NCI-H510A (cell line): ENCODE data around the gene RMDN3.

Source experiments
- DNase-seq: peaks from one replicate; lab custom pipeline; 2025; lab: John Stamatoyannopoulos, UW

The RMDN3 gene

DNA sequence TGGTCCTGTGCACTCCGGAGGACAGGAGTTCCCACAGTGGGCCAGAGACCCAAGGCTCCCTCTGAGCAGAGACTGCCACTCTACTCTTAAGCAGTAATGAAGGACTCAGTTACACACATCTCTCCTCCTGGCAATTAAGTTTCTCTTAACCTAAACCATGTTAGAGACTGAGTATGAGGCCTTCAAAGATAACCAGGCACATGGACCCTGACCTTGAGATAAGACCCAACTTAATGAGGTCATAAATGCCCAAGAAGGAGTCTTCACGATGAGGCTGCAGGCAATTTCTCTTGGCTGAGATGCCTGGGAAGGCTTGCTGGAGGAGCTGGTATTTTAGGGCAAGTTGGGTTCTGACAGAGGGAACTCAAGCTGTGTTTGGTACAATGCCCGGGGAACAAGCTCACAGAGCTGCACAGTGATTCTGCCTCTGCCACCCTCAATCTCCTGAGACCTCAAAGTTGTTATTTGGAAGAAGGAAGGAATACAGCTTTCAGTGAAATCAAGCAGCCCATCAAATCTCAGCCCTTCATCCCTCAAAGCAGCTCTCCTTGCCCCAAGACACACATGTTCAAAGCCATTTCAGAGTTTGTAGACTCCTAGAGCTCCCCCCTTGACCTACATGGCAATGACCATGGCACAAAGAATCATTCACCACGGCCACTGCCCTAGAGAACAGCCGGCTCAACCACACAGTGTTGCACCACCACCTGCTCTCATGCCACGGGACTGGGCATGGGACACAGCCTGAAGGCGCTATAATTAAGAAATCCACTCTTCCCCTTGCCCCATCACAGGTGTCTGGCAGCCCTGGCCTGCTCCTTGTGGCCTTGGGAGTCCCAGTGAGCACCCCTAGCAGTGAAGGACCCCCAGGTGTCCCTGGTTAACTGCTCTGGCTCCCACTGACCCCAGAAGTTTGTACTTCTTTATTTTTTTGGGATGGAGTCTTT, 7.1 kb downstream of the RMDN3 start:
- DNase-seq: no peak

GRCh38 chr15:40746916-40747418, 8.1 kb downstream of the RMDN3 start:
- no peak for DNase-seq

GRCh38 chr15:40744815-40745152, 10.3 kb downstream of the RMDN3 start:
- DNase-seq: no peak

GRCh38 chr15:40743921-40744814, 10.9 kb downstream of the RMDN3 start:
- DNase-seq: no peak

- DNase-seq: no peak
Measured at GRCh38 chr15:40743485-40743901, 11.6 kb downstream of the RMDN3 start.

GRCh38 chr15:40739854-40740253, 15.2 kb downstream of the RMDN3 start:
- no peak for DNase-seq

GRCh38 chr15:40739047-40739446, 16.0 kb downstream of the RMDN3 start:
- DNase-seq: no peak

GRCh38 chr15:40737048-40737447, 18.0 kb downstream of the RMDN3 start:
- DNase-seq: no peak

GRCh38 chr15:40736575-40736974, 18.5 kb downstream of the RMDN3 start:
- no peak for DNase-seq

GRCh38 chr15:40731034-40731433, 24.0 kb downstream of the RMDN3 start:
- DNase-seq: no peak

- no peak for DNase-seq
Measured at GRCh38 chr15:40723919-40724318, 31.1 kb downstream of the RMDN3 start.

DNA sequence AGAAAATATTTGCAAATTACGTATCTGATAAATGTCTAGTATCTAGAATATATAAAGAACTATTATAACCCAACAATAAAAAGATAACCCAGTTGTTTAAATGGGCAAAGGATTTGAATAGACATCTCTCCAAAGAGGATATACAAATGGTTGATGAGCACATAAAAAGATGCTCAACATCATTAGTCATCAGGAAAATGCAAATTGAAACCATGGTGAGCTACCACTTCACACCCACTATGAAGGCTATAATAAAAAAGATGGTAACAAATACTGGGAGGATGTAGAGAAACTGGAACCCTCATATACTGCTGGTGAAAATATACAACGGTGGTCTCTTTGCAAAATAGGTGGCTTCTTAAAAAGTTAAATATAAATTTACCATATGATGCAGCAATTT, 32.1 kb downstream of the RMDN3 start:
- no peak for DNase-seq

DNA sequence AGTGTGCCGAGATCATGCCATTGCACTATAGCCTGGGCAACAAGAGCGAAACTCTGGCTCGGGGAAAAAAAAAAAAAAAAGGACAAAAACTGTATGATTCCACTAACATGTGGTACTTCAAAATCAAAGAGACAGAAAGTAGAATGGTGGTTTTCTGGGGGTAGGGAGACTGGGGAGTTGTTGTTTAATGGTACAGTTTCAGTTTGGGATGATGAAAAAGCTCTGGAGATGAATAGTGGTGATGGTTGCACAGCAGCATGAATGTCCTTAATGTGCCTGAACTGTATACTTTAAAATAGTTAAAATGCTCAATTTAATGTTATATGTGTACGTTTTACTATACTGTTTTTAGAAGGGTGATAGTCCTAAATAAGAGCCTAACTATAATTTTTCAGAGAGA, 32.7 kb downstream of the RMDN3 start:
- DNase-seq: no peak

GRCh38 chr15:40721701-40722100, 33.4 kb downstream of the RMDN3 start:
- no peak for DNase-seq

DNA sequence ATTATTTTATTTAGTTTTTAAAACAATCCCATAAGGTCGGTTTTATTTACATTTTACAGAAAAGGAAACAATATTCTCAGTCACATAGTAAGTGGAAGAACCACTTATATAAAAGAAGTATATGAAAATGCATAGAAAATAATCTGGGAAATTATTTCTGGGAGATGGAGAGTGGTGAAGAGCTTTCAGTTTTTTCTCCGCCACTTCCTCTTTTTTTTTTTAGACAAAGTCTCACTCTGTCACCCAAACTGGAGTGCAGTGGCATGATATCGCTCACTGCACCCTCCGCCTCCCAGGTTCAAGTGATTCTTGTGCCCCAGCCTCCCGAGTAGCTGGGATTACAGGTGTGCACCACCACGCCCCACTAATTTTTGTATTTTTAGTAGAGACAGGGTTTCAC, 38.9 kb downstream of the RMDN3 start:
- DNase-seq: no peak

- no peak for DNase-seq
Measured at GRCh38 chr15:40714144-40714543, 40.9 kb downstream of the RMDN3 start.

DNA sequence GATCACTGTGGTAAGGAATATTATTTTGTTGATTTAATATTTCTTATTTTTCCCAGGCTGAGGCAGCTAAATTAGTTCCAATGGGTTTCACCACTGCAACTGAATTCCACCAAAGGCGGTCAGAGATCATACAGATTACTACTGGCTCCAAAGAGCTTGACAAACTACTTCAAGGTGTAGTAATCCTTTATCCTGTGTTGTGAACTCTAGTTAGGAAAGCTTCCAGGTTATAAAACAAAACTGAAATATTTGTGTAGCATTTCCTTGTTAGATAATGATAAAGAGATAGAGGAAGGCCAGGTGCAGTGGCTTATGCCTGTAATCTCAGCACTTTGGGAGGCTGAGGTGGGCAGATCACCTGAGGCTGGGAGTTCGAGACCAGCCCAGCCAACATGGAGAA, 48.9 kb downstream of the RMDN3 start:
- DNase-seq: no peak

- no peak for DNase-seq
Measured at GRCh38 chr15:40702077-40702476, 53.0 kb downstream of the RMDN3 start.

DNA sequence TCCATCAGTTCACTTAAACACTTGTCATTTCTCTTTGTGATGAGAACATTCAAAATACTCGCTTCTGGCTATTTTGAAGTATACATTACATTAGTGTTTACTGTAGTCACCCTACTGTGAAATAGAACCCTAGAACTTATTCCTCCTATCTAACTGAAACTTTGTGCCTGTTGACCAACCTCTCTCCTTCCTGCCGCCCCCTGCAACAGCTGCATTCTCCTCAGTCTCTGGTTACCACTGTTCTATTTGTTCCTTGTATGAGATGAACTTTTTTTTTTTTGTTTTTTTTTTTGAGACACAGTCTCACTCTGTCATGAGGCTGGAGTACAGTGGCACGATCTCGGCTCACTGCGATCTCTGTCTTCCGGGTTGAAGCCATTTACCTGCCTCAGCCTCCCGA, 57.1 kb downstream of the RMDN3 start:
- no peak for DNase-seq

- no peak for DNase-seq
Measured at GRCh38 chr15:40696228-40696627, 58.8 kb downstream of the RMDN3 start.

GRCh38 chr15:40695469-40695890, 59.6 kb downstream of the RMDN3 start:
- no peak for DNase-seq

DNA sequence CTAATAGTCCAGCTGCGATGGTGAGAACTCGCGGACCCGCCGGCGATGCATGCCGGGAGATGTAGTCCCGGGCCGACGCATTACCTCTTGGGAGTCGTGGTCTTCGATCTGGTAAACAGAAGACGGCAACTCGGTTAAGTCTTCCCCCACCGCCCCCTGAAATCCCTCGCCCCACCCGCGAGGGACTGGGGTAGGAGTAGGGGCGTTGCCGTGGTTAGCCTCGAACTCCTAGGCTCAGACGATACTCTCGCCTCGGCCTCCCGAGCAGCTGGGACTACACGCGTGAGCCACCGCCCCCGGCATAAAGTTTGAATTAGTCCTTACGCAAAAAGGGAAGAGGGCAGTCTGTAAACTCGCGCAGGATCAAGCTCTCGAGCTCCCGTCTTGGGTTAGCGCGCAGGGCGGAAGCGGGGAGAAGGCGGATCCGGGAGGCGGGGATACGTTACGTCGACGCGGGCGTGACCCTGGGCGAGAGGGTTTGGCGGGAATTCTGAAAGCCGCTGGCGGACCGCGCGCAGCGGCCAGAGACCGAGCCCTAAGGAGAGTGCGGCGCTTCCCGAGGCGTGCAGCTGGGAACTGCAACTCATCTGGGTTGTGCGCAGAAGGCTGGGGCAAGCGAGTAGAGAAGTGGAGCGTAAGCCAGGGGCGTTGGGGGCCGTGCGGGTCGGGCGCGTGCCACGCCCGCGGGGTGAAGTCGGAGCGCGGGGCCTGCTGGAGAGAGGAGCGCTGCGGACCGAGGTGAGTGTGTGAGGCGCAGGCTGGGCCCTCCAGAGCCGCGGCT, 60.2 kb downstream of the RMDN3 start, which contains the start of gene RAD51:
Gene RAD51 (plus strand): TSS at position 487 of the 781 bp plus-strand sequence. CDS start 3,585 bp downstream, outside the sequence.
- DNase-seq: peak; percentile 80
